T-helper 2 cell treated with Interferon-gamma antibody and Interleukin-4, amounts not matched to agents 5 μg/mL and 100 μg/mL, for 36 hours (primary cell): ENCODE data around the gene RHOBTB1.
"Not testable (repeated sequence)": the region's sequence is repeated elsewhere in the genome, so short reads cannot be mapped to it uniquely, and the experiment has no call there.

Experiments
- DNase-seq: peaks from one replicate; pipeline ENCODE4 v3.0.0; 2021; ENCODE audit warnings: low spot score
- H3K27ac Mint-ChIP-seq: one replicate; pipeline ENCODE4 v1.8.0; 2021; ENCODE audit warnings: mild to moderate bottlenecking, mixed read lengths
- H3K27me3 Mint-ChIP-seq: one replicate; pipeline ENCODE4 v1.8.0; 2021; ENCODE audit warnings: low read depth, mixed read lengths
- H3K36me3 Mint-ChIP-seq: one replicate; pipeline ENCODE4 v1.8.0; 2021; ENCODE audit warnings: low read depth, mixed read lengths
- H3K4me1 Mint-ChIP-seq: one replicate; pipeline ENCODE4 v1.8.0; 2021; ENCODE audit warnings: low read depth, mixed read lengths
- H3K4me3 Mint-ChIP-seq: one replicate; pipeline ENCODE4 v1.8.0; 2022; ENCODE audit warnings: mild to moderate bottlenecking, moderate library complexity, mixed read lengths
- H3K9me3 Mint-ChIP-seq: one replicate; pipeline ENCODE4 v1.8.0; 2021; ENCODE audit warnings: mixed read lengths

The RHOBTB1 gene

DNA sequence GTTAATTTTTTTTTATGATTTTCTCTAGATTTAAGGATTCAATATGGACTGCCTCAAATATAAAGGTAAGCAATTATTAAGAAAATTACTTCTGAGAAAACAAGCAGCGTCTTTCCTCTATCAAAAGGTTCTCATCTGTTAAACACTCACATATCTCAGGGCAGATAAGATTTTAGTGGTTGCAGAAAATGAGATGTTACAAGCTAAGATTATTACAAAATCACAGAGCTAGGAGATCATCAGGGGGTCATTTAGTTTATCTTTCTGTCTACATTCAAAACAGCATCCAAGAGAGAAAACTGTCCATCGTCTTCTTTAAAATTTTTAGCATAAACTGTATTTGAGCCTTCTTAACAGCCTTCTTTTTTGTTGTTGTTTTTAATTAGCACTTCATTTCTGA is 29.1 kb upstream of the RHOBTB1 start:
- DNase-seq = no peak
- H3K27me3 Mint-ChIP-seq = peaks cover 13% of the 10 kb centered on the region
- H3K4me1 Mint-ChIP-seq = peaks cover 6% of the 10 kb centered on the region
- H3K9me3 Mint-ChIP-seq = no peaks in the 10 kb centered on the region
- no peaks in the 10 kb centered on the region for H3K36me3 Mint-ChIP-seq
- no peak overlapping the region for H3K4me3 Mint-ChIP-seq
- no peak overlapping the region for H3K27ac Mint-ChIP-seq

DNA sequence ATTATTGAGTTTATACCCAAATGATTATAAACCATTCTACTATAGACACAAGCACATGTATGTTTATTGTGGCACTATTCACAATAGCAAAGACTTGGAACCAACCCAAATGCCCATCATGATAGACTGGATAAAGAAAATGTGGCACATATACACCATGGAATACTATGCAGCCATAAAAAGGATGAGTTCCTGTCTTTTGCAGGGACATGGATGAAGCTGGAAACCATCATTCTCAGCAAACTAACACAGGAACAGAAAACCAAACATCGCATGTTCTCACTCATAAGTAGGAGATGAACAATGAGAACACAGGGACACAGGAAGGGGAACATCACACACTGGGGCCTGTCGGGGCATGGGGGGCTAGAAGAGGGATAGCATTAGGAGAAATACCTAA is 28.2 kb upstream of the RHOBTB1 start:
- not testable (repeated sequence) for H3K4me3 Mint-ChIP-seq, H3K27ac Mint-ChIP-seq, H3K9me3 Mint-ChIP-seq, DNase-seq, H3K36me3 Mint-ChIP-seq
- Mint-ChIP-seq H3K27me3 (peaks cover 12% of the 10 kb centered on the region), H3K4me1 (peaks cover 12% of the 10 kb centered on the region)

GRCh38 chr10:60970526-60970925 is 26.5 kb upstream of the RHOBTB1 start:
- Mint-ChIP-seq H3K27me3 (peaks cover 10% of the 10 kb centered on the region), H3K36me3 (no peaks in the 10 kb centered on the region), H3K27ac (no peak overlapping the region), H3K9me3 (no peaks in the 10 kb centered on the region), H3K4me3 (no peak overlapping the region), H3K4me1 (peaks cover 12% of the 10 kb centered on the region)
- no peak for DNase-seq

GRCh38 chr10:60968504-60968903 is 24.5 kb upstream of the RHOBTB1 start:
- no peak overlapping the region for H3K4me3 Mint-ChIP-seq
- H3K27ac Mint-ChIP-seq = no peak overlapping the region
- H3K4me1 Mint-ChIP-seq = peaks cover 15% of the 10 kb centered on the region
- no peaks in the 10 kb centered on the region for H3K36me3 Mint-ChIP-seq
- peaks cover 22% of the 10 kb centered on the region for H3K27me3 Mint-ChIP-seq
- no peak for DNase-seq
- no peaks in the 10 kb centered on the region for H3K9me3 Mint-ChIP-seq

DNA sequence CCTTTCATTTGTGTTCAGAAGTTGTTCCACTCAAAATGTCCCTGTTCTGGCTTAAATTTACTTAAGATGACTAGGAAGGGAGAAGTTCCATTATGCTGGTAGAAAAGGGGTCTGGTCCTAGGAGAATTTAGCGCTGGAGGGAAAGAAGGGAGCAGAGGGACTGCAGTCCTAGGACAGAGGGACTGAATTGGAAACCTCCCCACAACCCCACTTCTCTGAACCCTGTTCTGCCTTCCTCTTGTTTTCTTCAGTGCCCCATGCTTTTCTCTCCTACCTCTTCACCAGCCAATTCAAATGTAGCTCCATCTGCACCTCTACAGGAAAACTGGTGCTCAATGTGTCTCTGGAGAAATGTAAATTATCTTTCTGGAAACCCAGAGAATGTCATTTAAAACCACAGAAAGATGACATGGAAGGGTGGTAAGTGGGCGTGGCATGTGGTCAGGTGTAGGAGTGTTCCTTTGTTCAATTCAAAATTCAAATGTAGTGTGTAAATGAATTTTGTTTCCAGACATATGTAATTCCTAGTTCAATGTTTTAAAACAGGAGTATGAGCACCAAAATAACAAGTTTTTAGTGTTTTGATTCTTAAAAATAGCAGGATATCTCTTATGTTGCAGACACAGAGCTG is 24.0 kb upstream of the RHOBTB1 start:
- DNase-seq = peak; percentile 46
- no peak overlapping the region for H3K4me3 Mint-ChIP-seq
- H3K27me3 Mint-ChIP-seq = peaks cover 22% of the 10 kb centered on the region
- no peak overlapping the region for H3K27ac Mint-ChIP-seq
- no peaks in the 10 kb centered on the region for H3K9me3 Mint-ChIP-seq
- no peaks in the 10 kb centered on the region for H3K36me3 Mint-ChIP-seq
- peaks cover 15% of the 10 kb centered on the region for H3K4me1 Mint-ChIP-seq

GRCh38 chr10:60967260-60967659 is 23.3 kb upstream of the RHOBTB1 start:
- Mint-ChIP-seq H3K27me3 (peaks cover 25% of the 10 kb centered on the region), H3K36me3 (no peaks in the 10 kb centered on the region), H3K9me3 (no peaks in the 10 kb centered on the region), H3K4me1 (peaks cover 15% of the 10 kb centered on the region), H3K27ac (no peak overlapping the region), H3K4me3 (no peak overlapping the region)
- DNase-seq = no peak

DNA sequence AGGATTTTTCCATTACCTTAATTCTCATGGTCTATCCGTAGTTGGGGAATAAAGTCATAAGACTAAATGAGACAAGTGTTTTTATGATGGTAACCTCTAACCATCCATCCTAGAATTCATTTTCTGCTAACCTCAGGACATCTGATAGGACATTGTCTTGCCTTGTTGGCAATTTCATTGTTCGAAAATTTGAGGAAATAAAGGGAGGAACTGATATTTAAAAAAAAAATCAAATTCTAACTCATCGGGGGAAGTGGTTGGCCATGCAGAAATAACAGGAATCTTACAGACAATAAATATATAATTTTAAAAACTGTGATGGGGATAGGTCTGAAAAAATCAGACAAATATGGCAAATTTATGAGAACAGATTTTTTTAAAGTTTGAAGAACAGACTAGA is 21.7 kb upstream of the RHOBTB1 start:
- no peak for DNase-seq
- Mint-ChIP-seq H3K36me3 (no peaks in the 10 kb centered on the region), H3K27me3 (peaks cover 37% of the 10 kb centered on the region), H3K27ac (no peak overlapping the region), H3K4me1 (peaks cover 15% of the 10 kb centered on the region), H3K4me3 (no peak overlapping the region), H3K9me3 (no peaks in the 10 kb centered on the region)

DNA sequence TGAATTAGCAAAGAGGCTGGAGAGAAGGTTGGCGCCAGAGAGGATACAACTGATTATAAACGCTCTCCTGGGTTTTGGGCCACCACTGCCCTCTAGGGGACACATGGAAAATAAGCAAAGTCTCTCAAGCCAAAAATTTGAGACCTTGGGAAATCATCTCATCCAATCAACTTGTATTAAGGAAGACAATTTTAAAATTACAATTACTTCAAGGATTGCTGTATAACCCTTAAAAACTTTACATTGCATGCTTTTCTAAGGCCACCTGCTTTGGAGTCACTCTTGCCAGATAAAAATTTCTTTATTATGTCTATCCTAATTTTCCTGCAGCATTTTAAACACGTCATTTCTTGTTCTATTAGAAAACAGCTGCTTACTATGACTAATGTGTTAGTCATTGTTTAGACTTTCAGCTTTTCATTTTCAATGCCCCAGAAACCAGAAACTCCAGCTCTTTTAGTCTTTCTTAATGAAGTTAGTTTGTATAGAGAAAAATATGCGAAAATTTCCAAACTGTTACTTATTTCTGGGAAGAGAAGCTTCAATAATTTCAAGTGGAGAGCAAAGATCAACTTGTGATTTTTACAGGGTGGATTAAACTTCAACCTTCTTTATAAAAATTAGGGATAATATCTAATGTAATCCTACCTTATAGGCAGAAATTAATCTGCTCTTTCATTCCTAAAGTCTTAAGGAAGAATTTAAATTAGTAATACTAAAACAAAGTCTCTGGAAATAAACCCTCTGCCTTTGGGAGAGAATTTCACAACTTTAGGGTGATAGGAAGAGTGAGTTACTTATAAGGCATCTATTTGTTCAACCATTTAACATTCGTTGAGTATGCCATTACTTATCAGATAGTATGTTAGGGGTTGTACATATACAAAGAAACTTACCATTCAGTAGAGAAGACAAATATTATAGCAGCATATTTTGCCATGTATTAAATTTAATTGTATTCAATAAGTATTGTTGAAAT is 20.6 kb upstream of the RHOBTB1 start:
- no peaks in the 10 kb centered on the region for H3K36me3 Mint-ChIP-seq
- no peak overlapping the region for H3K27ac Mint-ChIP-seq
- DNase-seq = peak; percentile 30
- H3K27me3 Mint-ChIP-seq = peaks cover 43% of the 10 kb centered on the region
- H3K4me1 Mint-ChIP-seq = peaks cover 15% of the 10 kb centered on the region
- no peaks in the 10 kb centered on the region for H3K9me3 Mint-ChIP-seq
- H3K4me3 Mint-ChIP-seq = no peak overlapping the region

GRCh38 chr10:60963441-60964256 is 19.7 kb upstream of the RHOBTB1 start:
- H3K36me3 Mint-ChIP-seq = no peaks in the 10 kb centered on the region
- DNase-seq = no peak
- H3K4me3 Mint-ChIP-seq = no peak overlapping the region
- H3K4me1 Mint-ChIP-seq = peaks cover 15% of the 10 kb centered on the region
- H3K27me3 Mint-ChIP-seq = peaks cover 44% of the 10 kb centered on the region
- no peaks in the 10 kb centered on the region for H3K9me3 Mint-ChIP-seq
- no peak overlapping the region for H3K27ac Mint-ChIP-seq

DNA sequence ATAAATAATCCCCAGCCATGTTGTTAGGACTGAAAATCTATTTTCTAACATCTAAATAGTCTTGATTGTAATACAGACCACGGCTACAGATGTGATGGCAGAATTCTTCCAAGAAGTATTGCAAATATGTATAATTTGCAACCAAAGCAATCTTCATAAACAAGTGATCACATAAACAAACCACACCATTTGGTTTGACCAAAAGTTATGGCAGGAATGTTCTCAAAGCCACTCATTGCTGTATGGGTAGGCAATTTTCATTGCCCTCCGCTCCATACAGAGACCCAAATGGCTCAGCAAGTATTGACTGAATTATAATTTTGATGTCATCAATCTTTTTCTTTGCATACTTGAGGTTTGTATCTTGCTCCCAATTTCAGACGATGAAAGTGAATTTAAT is 19.0 kb upstream of the RHOBTB1 start:
- peaks cover 42% of the 10 kb centered on the region for H3K27me3 Mint-ChIP-seq
- peaks cover 8% of the 10 kb centered on the region for H3K4me1 Mint-ChIP-seq

DNA sequence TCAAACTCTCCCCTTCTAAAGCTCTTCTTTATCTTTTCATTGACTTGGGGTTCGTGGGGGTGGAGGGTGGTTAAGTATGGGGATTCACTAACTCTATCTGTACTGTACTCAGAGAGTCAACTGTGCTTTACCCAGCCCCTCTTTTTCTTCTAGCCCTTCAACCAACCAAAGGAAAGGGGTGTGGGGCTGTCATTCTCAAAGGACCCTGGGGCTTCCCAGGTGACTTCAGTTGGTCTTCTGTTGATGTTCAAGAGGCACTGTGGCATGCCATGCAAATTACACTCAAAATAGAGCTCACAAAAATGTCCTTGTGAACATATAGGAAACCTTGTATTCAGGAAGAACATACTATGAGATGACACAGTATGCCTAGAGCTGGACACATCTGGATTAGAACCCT is 16.9 kb upstream of the RHOBTB1 start:
- no peak for DNase-seq
- Mint-ChIP-seq H3K9me3 (no peaks in the 10 kb centered on the region), H3K4me1 (peaks cover 3% of the 10 kb centered on the region), H3K27me3 (peaks cover 43% of the 10 kb centered on the region), H3K36me3 (no peaks in the 10 kb centered on the region), H3K4me3 (no peak overlapping the region), H3K27ac (no peak overlapping the region)

More for the DNA sequence above, 19.0 kb upstream of the RHOBTB1 start:
- no peak for DNase-seq
- no peaks in the 10 kb centered on the region for H3K36me3 Mint-ChIP-seq
- no peak overlapping the region for H3K4me3 Mint-ChIP-seq
- H3K27ac Mint-ChIP-seq = no peak overlapping the region
- no peaks in the 10 kb centered on the region for H3K9me3 Mint-ChIP-seq

- H3K27ac Mint-ChIP-seq = no peak overlapping the region
These were observed 16.0 kb upstream of the RHOBTB1 start for GRCh38 chr10:60960031-60960430.

DNA sequence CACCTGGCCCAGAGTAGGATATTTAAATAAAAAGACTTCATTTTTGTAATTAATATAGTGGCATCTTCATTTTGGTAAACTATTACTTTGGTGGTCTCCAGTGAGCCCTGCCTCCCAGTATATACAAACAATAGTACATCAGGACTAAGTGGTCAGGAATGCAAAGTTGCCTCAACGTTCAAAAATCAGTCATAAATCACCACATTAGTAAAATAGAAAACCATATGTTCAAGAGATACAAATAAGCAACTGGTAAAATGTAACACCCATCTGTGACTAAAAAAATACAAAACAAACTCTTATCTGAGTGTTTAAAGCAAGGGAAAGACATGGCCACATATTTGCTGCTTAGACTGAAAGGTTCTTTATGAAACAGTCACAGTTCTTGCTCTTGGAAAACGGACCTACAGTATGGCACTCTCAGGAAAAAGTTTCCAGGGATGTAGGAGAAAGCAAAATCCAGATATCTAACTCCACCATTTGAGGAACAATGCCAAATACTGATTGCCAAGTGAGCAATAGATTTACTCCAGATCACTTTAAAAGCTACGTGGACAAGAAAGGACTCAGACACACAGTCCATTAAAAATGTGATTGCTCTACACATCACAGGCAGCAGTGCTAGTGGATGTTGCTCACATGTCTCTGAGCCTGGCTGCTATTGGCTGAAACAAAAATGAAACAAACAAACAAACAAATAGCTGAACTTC is 15.1 kb upstream of the RHOBTB1 start:
- Mint-ChIP-seq H3K4me1 (peaks cover 2% of the 10 kb centered on the region), H3K4me3 (no peak overlapping the region), H3K36me3 (no peaks in the 10 kb centered on the region), H3K27me3 (peaks cover 42% of the 10 kb centered on the region), H3K27ac (no peak overlapping the region), H3K9me3 (no peaks in the 10 kb centered on the region)
- no peak for DNase-seq

More at GRCh38 chr10:60960031-60960430, 16.0 kb upstream of the RHOBTB1 start:
- Mint-ChIP-seq H3K9me3 (no peaks in the 10 kb centered on the region), H3K27me3 (peaks cover 44% of the 10 kb centered on the region), H3K4me3 (no peak overlapping the region), H3K36me3 (no peaks in the 10 kb centered on the region), H3K4me1 (peaks cover 3% of the 10 kb centered on the region)
- DNase-seq = no peak
